ENCODE data around the gene RNF5.

DNA sequence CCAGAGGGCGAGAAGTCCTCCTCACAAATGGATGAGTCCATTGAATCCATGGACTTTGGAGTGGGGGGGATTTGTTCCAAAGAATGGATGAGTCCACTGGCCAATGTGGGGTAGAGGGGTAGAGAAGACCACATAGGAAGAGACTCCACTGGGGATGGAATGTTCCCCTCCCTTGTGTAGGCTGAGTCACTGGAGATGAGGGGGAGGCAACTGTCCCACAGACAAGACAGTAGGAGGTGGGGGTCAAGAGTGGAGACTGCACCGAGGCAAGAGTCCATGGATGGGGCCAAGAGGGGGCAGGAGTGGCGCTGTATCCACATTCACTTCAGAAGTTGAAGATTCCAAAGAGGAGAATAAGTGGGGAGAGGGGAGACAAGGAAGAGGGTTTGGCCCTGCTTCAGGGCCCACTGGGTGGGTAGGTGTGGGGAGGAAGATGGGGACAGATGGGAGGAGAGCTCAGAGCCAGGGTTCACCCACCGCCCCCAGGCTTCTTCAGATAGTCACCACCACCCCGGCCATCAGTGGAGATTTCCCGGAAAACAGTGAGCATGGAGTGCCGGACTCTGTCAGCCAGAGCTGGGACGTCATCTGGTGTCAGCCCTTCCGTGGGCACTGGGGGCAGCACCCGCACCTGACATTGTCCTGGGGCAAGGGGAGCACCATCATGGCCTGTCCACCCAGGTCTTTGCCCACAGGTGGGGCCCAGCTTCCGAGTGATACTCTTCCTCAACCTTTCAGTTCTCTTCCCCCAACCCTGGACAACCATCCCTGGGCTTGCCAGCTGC lies 9.2 kb upstream of the RNF5 start:
- TF ChIP-seq POLR2A (IDR thresholded peaks at IDR 0.05; ENCODE audit: low read length) = peak; percentile 42
- TF ChIP-seq GATA1 (IDR thresholded peaks at IDR 0.05; ENCODE audit: low read depth, low read length) = no peak

All from erythroblast (primary cell).